Neuronal stem cell (in vitro differentiated cells): ENCODE data around the gene RPS6KA1.

Experiments
- DNase-seq: peaks from one replicate; pipeline ENCODE4 v3.0.0-alpha.2; 2013; ENCODE audit warnings: low spot score
- H2AFZ ChIP-seq: one replicate; pipeline ENCODE4 v1.6.1; 2013; ENCODE audit warnings: mild to moderate bottlenecking, low read length, inconsistent platforms
- H2AK5ac ChIP-seq: 2 replicates; pipeline ENCODE4 v1.6.1; 2013; ENCODE audit warnings: low read depth, mild to moderate bottlenecking, inconsistent platforms, low read length, moderate library complexity, mixed read lengths
- H2BK120ac ChIP-seq: 2 replicates; pipeline ENCODE4 v1.6.1; 2013; ENCODE audit warnings: low read depth, mild to moderate bottlenecking, inconsistent platforms, low read length, moderate library complexity, mixed read lengths
- H2BK12ac ChIP-seq: one replicate; pipeline ENCODE4 v1.6.1; 2013; ENCODE audit warnings: low read length, inconsistent platforms
- H2BK15ac ChIP-seq: 2 replicates; pipeline ENCODE4 v1.6.1; 2013; ENCODE audit warnings: mild to moderate bottlenecking, low read length, inconsistent platforms, mixed read lengths
- H2BK5ac ChIP-seq: one replicate; pipeline ENCODE4 v1.6.1; 2013; ENCODE audit warnings: inconsistent platforms, mild to moderate bottlenecking, low read length, moderate library complexity
- H3K14ac ChIP-seq: one replicate; pipeline ENCODE4 v1.6.1; 2013; ENCODE audit warnings: low read length, inconsistent platforms
- H3K18ac ChIP-seq: 2 replicates; pipeline ENCODE4 v1.6.1; 2013; ENCODE audit warnings: low read length, inconsistent platforms
- H3K23ac ChIP-seq: 2 replicates; pipeline ENCODE4 v1.6.1; 2013; ENCODE audit warnings: low read depth, mild to moderate bottlenecking, mixed read lengths, low read length, inconsistent platforms; ENCODE audit not compliant: poor library complexity
- H3K27ac ChIP-seq: replicated peaks from 3 replicates; pipeline ENCODE4 v1.5.1; 2013; ENCODE audit warnings: low read length, inconsistent platforms
- H3K27me3 ChIP-seq, 3 experiments: 2 replicates each; pipeline ENCODE4 v1.6.1; 2013; ENCODE audit warnings: low read length in 3 of 3, mild to moderate bottlenecking in 2 of 3, inconsistent platforms in 1 of 3, low read depth in 1 of 3, mixed read lengths in 1 of 3, moderate library complexity in 1 of 3; ENCODE audit not compliant: control insufficient read depth in 3 of 3, insufficient read depth in 3 of 3
- H3K36me3 ChIP-seq, 2 donors: replicated peaks in 1 of 2; 2 replicates each; pipeline ENCODE4 v1.6.1; 2013; ENCODE audit warnings: low read length in 2 of 2; ENCODE audit not compliant: control insufficient read depth in 2 of 2, insufficient read depth in 2 of 2
- H3K4ac ChIP-seq: 2 replicates; pipeline ENCODE4 v1.6.1; 2013; ENCODE audit warnings: inconsistent platforms, mild to moderate bottlenecking, low read length, moderate library complexity
- H3K4me1 ChIP-seq, 2 donors: 1 replicate in 1 of 2; 2 replicates in 1 of 2; pipeline ENCODE4 v1.6.1; 2013; ENCODE audit warnings: low read length in 2 of 2, low read depth in 1 of 2; ENCODE audit not compliant: control insufficient read depth in 2 of 2, insufficient read depth in 1 of 2
- H3K4me2 ChIP-seq: one replicate; pipeline ENCODE4 v1.6.1; 2013; ENCODE audit warnings: mild to moderate bottlenecking, low read length, inconsistent platforms; ENCODE audit not compliant: insufficient read depth, poor library complexity, severe bottlenecking
- H3K4me3 ChIP-seq, 2 donors: 2 replicates each; pipeline ENCODE4 v1.5.1; 2013; ENCODE audit warnings: low read length in 2 of 2, mild to moderate bottlenecking in 2 of 2, inconsistent platforms in 1 of 2, moderate library complexity in 1 of 2
- H3K79me1 ChIP-seq: one replicate; pipeline ENCODE4 v1.6.1; 2013; ENCODE audit warnings: low read depth, mild to moderate bottlenecking, inconsistent platforms, low read length, moderate library complexity
- H3K9ac ChIP-seq: one replicate; pipeline ENCODE4 v1.6.1; 2013; ENCODE audit warnings: mild to moderate bottlenecking, low read depth, low read length, inconsistent platforms; ENCODE audit not compliant: poor library complexity
- H3K9me3 ChIP-seq, 2 donors: replicated peaks in 1 of 2; 2 replicates each; pipeline versions ENCODE3 to v1.6.1; 2013; ENCODE audit warnings: low read length in 2 of 2, mild to moderate bottlenecking in 2 of 2, inconsistent platforms in 1 of 2, low read depth in 1 of 2, mixed read lengths in 1 of 2, moderate library complexity in 1 of 2; ENCODE audit not compliant: control insufficient read depth in 2 of 2, insufficient read depth in 1 of 2
- H4K8ac ChIP-seq: one replicate; pipeline ENCODE4 v1.6.1; 2013; ENCODE audit warnings: low read depth, mild to moderate bottlenecking, inconsistent platforms, low read length, moderate library complexity
- H4K91ac ChIP-seq: one replicate; pipeline ENCODE4 v1.6.1; 2013; ENCODE audit warnings: low read length, low read depth, mild to moderate bottlenecking, inconsistent platforms; ENCODE audit not compliant: poor library complexity
- WGBS, 2 donors: extraction: QIAGEN DNeasy Blood & Tissue Kit; methylation state at CpG; one replicate each; pipeline ENCODE4 v1.1.7; 2013; ENCODE audit warnings: missing lambda C conversion rate in 2 of 2, mixed read lengths in 1 of 2; ENCODE audit not compliant: insufficient read length in 2 of 2, insufficient replicate concordance in 1 of 2; ENCODE audit errors: extremely low coverage in 2 of 2; 5-methylcytosine and 5-hydroxymethylcytosine counted together

RPS6KA1 gene

DNA sequence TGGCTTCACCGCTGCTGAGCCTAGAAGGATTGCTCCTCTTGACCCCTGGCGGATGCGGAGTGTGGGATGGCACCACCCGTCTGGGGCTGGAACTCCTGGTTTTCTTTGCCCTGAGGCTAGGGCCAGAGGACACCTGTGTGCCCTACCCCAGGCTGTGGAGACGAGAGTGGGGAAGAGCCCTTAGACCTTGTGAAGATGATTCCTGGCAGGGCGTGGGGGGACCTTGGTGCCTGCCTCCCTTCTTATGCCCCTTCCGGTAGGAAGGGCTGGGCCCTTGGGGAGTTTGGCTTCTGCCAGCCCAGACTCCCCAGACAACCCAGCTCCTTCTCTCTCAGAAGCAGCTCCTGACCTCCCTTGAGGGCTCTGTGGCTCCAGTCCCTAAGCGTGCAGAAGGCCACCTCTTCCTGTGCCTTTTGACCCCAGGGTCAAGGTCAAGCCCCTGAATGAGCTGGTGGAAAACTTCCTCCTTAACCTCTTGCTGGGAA is 891 bp downstream of the RPS6KA1 start:
- no peak overlapping the region for H2BK12ac ChIP-seq
- H3K4me1 ChIP-seq = peaks cover 15 to 19% of the 10 kb centered on the region in 2 donors
- peak overlapping the region; percentile 55 to 95 for H3K4me3 ChIP-seq
- peak overlapping the region; percentile 36 for H2AK5ac ChIP-seq
- H3K4me2 ChIP-seq = peak overlapping the region; percentile 85
- peak overlapping the region; percentile 85 for H3K9ac ChIP-seq
- no peak overlapping the region for H4K8ac ChIP-seq
- H3K4ac ChIP-seq = no peak overlapping the region
- peak overlapping the region; percentile 98 for H2AFZ ChIP-seq
- H2BK15ac ChIP-seq = no peak overlapping the region
- H2BK120ac ChIP-seq = no peak overlapping the region
- no peaks in the 10 kb centered on the region for H3K36me3 ChIP-seq
- no peak overlapping the region for H4K91ac ChIP-seq
- no peak overlapping the region for H3K23ac ChIP-seq
- peaks cover 8% of the 10 kb centered on the region for H3K79me1 ChIP-seq
- no peak overlapping the region for H3K27ac ChIP-seq
- peaks cover 0 to 7% (median 0%) of the 10 kb centered on the region in 3 experiments for H3K27me3 ChIP-seq
- H2BK5ac ChIP-seq = no peak overlapping the region
- no CpG with 5 or more reads among the region's 8 CpGs for WGBS, 2 donors
- H3K9me3 ChIP-seq = no peaks in the 10 kb centered on the region
- no peak overlapping the region for H3K14ac ChIP-seq
- H3K18ac ChIP-seq = no peak overlapping the region
- DNase-seq = no peak

DNA sequence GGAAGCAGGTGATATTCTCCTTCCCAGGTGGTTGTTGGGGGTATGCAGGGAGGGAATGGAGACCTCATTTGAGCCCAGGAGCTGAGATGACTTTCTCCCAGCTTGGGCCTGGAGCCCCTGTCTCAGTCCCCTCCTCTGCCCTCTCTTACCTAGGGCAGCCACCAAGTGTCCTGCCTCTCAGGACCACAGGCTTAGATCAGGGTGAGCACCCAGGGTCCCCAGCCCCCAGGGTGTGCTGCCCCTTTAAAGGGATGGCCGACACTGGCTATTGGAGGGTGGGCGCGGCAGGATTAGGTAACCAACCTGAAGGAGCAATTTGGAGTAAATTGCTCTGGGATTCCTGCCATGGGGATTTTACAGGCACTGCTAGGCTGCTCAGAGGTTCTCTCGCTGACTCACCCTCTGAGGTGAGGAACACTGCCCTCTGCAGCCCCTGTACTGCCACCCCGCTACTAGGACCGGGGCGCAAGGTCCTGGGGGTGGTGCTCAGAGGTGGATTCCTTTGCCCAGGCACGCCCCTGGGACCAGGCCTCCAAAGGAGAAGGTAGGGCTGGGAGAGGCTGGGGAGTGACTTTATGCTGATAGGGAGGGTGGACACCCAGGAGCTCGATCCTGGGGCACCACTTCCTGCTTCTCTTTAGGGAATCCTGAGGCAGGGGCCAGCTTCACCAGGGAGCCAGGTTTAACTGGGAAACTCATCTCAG is 1.5 kb downstream of the RPS6KA1 start:
- no peak for DNase-seq
- H3K4me1 ChIP-seq = peaks cover 15 to 19% of the 10 kb centered on the region in 2 donors
- H2BK12ac ChIP-seq = no peak overlapping the region
- no peak overlapping the region for H3K9ac ChIP-seq
- H3K4ac ChIP-seq = no peak overlapping the region
- peak overlapping the region; percentile 85 for H3K4me2 ChIP-seq
- H3K36me3 ChIP-seq = no peaks in the 10 kb centered on the region
- H3K27me3 ChIP-seq = peaks cover 0 to 7% (median 0%) of the 10 kb centered on the region in 3 experiments
- H3K9me3 ChIP-seq = no peaks in the 10 kb centered on the region
- WGBS, 2 donors = no CpG with 5 or more reads among the region's 9 CpGs
- no peak overlapping the region for H2AFZ ChIP-seq
- no peak overlapping the region for H3K14ac ChIP-seq
- H3K4me3 ChIP-seq = peak overlapping the region in 1 of 2 donors; percentile 55
- H2AK5ac ChIP-seq = no peak overlapping the region
- no peak overlapping the region for H4K8ac ChIP-seq
- peak overlapping the region; percentile 20 for H3K18ac ChIP-seq
- H3K79me1 ChIP-seq = peaks cover 8% of the 10 kb centered on the region
- H2BK5ac ChIP-seq = peak overlapping the region; percentile 7
- H4K91ac ChIP-seq = no peak overlapping the region
- H3K23ac ChIP-seq = no peak overlapping the region
- H2BK15ac ChIP-seq = no peak overlapping the region
- no peak overlapping the region for H2BK120ac ChIP-seq
- no peak overlapping the region for H3K27ac ChIP-seq

DNA sequence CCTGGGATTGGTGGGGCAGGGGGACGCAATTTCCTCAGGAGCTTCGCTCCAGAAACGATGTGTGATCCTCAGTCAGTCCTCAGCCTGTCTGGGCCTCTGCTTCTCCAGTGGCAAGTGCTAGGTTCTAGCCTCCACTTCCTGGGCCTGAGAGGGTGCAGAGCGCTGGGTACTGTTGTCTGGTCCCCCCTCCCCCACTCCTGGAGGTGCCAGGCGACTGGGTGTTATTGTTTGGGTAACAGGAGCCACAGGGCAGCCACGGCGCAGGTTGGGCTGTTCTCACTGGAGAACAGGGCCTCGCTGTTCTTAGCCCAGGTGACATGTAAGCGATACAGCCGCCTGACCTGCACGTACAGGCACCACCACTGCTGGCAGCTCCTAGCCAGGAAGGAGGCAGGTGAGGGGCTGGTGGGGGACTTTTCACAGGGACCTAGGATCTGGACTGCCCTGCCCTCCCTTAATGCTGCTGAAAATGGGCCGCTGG is 2.1 kb downstream of the RPS6KA1 start:
- H3K9ac ChIP-seq = peak overlapping the region; percentile 70
- peak overlapping the region; percentile 84 for H3K18ac ChIP-seq
- H3K4me1 ChIP-seq = peaks cover 15 to 19% of the 10 kb centered on the region in 2 donors
- peaks cover 8% of the 10 kb centered on the region for H3K79me1 ChIP-seq
- H2BK15ac ChIP-seq = no peak overlapping the region
- peak overlapping the region; percentile 67 for H2AK5ac ChIP-seq
- H3K4ac ChIP-seq = no peak overlapping the region
- no peaks in the 10 kb centered on the region for H3K9me3 ChIP-seq
- H3K27me3 ChIP-seq = peaks cover 0 to 7% (median 0%) of the 10 kb centered on the region in 3 experiments
- WGBS, 2 donors = no CpG with 5 or more reads among the region's 12 CpGs
- no peak overlapping the region for H4K91ac ChIP-seq
- H3K23ac ChIP-seq = no peak overlapping the region
- no peak overlapping the region for H4K8ac ChIP-seq
- H3K36me3 ChIP-seq = no peaks in the 10 kb centered on the region
- H2BK120ac ChIP-seq = no peak overlapping the region
- H3K27ac ChIP-seq = no peak overlapping the region
- H2BK12ac ChIP-seq = peak overlapping the region; percentile 3
- no peak overlapping the region for H3K4me3 ChIP-seq
- peak overlapping the region; percentile 7 for H2BK5ac ChIP-seq
- no peak overlapping the region for H3K4me2 ChIP-seq
- no peak overlapping the region for H3K14ac ChIP-seq
- no peak overlapping the region for H2AFZ ChIP-seq
- no peak for DNase-seq

DNA sequence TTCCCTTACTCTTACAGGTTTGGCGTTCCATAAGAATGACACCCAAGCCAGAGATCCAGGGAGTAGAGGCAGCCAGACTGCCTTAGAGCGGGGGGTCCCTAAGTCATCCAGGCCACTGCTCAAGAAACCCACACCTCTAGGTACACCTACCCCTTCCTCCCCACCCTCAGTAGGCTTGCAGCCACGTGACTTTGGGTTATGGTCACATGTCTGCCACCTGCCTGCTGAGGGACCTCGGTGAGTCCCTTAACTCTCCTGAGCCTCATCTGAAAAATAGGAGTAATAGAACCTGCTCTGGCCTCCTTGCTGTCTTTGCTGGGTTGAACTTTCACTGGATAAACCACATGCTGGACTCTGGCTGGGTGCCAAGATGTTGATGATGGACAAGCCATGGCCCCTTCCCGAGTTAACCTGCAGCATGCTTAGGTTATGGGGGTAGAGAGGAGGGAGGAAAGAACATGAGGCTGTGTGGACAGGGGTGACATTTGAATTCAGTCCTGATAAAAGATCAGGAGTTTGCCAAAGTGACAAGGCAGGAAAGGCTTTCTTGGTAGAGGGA is 4.5 kb downstream of the RPS6KA1 start:
- no peak for DNase-seq
- Histone ChIP-seq H2BK15ac (no peak overlapping the region), H3K18ac (no peak overlapping the region), H2BK120ac (no peak overlapping the region), H2BK12ac (no peak overlapping the region), H3K36me3 (peaks cover 0 to 3% of the 10 kb centered on the region in 2 donors), H4K8ac (no peak overlapping the region), H3K79me1 (peaks cover 8% of the 10 kb centered on the region), H3K14ac (no peak overlapping the region), H2AK5ac (no peak overlapping the region), H3K23ac (peak overlapping the region; percentile 8), H3K4me3 (no peak overlapping the region), H3K9ac (no peak overlapping the region), H4K91ac (no peak overlapping the region), H2BK5ac (no peak overlapping the region), H3K27ac (no peak overlapping the region), H2AFZ (no peak overlapping the region), H3K4me1 (peaks cover 15 to 19% of the 10 kb centered on the region in 2 donors), H3K9me3 (no peaks in the 10 kb centered on the region), H3K27me3 (peaks cover 0 to 7% (median 0%) of the 10 kb centered on the region in 3 experiments), H3K4ac (no peak overlapping the region), H3K4me2 (no peak overlapping the region)
- WGBS, 2 donors = no CpG with 5 or more reads among the region's 5 CpGs
